Mononuclear cell (primary cell): ENCODE results near the gene CALML3. TPM values are rescaled to one million over a fixed set of nuclear protein-coding genes. Genes with fewer than 3 reads are reported as not detected.

Experiments
- H3K27me3 ChIP-seq: 2 replicates; pipeline ENCODE4 v1.6.0; 2011; ENCODE audit warnings: low read length, control low read depth; ENCODE audit not compliant: insufficient read depth
- H3K4me1 ChIP-seq: 2 replicates; pipeline ENCODE4 v1.5.1; 2011; ENCODE audit warnings: mild to moderate bottlenecking, low read length, control low read depth; ENCODE audit not compliant: insufficient read depth
- H3K4me3 ChIP-seq: 2 replicates; pipeline ENCODE4 v1.5.1; 2011; ENCODE audit warnings: mild to moderate bottlenecking, low read length, moderate library complexity
- H3K9me3 ChIP-seq: 2 replicates; pipeline ENCODE4 v1.5.1; 2011; ENCODE audit warnings: low read depth, mild to moderate bottlenecking, control low read depth, low read length
- total RNA-seq: library from RNA; depleted of rRNA; stranded (reverse); fragments of >200 nt; gene quantifications from one replicate; pipeline ENCODE4 v1.2.3, GENCODE V29; 2012

CALML3 gene
- total RNA-seq, 1 donor = not detected

DNA sequence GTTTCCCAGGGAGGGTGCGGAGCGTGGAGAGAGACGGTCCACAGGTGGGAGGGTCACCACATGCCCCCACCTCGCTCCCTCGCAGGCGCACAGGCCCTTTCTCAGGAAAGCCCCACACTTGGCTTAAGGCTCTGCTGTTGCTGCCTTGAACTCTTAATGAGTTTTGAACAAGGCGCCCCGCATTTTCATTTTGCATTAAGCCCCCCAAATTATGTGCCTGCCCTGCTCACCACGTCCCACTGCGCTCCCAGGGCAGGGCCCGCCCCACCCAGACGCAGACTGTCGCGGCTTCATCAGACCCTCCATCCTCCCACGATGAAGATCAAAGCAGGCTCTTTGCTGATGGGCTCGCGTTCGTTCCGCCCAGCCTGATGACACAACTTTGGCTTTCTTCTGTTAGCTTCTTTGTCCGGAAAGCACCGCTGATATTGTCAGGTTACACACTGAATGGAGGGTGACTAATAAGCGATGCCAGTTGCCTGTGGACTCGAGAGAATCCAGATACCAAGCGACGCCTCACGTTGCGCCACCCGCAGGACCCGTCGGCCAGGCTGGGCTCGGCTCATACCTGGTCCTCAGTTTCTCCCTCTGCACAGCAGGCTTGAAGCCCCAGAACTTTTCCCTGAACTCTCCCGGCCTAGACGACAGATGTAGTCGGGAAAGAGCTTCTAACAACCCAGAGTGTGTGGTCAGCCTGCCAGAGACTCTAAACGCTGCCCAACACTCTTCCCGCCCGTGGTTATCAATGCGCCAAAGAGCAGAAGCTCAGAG lies 9.5 kb downstream of the CALML3 start:
- Histone ChIP-seq H3K27me3 (no peaks in the 10 kb centered on the region), H3K4me1 (peaks cover 8% of the 10 kb centered on the region), H3K9me3 (no peaks in the 10 kb centered on the region), H3K4me3 (no peak overlapping the region)

DNA sequence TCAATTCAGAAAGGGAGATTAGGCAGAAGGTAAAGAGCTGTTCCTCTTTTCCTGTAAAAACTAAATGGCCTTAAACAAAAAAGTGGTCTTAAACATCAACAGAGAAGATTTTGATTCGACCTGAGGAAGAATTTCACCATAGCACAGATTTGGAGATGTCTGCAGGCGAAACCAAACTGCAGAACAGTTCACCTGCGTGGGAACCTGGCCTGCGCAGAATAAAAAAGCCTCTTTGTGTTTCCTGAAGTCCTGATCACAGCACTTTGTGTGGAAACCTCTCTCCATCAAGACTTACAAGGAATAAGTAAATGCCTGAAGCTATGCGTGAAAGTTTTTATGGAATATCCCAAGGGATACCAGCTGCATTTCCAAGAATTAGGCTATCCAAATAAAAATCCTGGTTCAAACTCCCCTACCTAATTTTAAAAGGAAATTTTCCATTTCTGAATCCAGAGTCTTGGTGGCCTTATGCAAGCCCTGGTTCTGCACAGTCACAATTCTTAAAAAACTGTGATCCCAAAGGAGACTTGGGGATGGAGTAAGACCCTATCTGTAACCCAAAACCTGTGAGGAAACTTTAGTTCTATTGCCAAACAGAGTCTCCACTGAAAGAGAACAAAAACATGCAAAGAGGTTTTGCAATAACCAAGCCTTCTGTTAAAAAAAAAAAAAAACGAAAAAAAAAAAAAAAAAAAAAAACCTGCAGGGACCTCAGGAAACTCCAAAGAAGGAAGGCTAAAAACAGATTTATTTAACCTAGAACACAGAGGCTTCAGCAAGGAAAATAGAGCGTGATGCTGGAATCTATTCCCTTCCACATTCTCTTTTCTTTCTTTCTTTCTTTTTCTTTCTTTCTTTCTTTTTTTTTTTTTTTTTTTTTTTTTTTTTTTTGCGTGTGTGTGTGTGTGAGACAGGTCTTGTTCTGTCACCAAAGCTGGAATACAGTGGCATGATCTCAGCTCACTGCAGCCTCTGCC lies 10.4 kb downstream of the CALML3 start:
- Histone ChIP-seq H3K4me1 (peaks cover 8% of the 10 kb centered on the region), H3K9me3 (no peaks in the 10 kb centered on the region), H3K4me3 (no peak overlapping the region), H3K27me3 (no peaks in the 10 kb centered on the region)

DNA sequence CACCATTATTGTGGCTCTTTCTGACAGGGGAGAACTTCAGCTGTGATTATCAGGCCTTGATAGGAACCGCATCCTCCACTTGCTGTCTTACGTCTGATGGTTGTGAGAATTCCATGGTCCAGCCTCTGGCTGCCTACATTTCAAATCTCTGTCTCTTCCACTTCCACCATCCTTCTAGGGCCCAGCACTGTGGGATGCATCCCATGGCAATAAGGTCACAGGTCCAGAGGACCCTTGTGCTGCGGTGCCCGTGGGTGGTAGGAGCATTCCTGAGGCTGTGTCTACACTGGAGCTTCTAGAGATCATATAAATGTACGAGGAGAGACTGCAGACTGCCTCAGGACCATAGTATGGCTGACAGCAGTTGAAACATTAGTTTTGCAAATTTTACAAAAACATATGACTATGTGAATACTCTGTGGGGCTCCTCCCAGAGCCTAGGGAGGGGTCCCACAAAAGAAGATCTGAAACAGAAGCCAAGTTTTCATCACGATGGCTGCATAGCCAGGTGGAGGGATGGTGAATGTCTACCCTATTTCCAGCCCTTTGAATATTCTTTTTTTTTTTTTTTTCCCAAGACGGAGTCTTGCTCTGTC lies 11.8 kb downstream of the CALML3 start:
- H3K4me3 ChIP-seq = no peak overlapping the region
- peaks cover 8% of the 10 kb centered on the region for H3K4me1 ChIP-seq
- no peaks in the 10 kb centered on the region for H3K27me3 ChIP-seq
- peaks cover 7% of the 10 kb centered on the region for H3K9me3 ChIP-seq

DNA sequence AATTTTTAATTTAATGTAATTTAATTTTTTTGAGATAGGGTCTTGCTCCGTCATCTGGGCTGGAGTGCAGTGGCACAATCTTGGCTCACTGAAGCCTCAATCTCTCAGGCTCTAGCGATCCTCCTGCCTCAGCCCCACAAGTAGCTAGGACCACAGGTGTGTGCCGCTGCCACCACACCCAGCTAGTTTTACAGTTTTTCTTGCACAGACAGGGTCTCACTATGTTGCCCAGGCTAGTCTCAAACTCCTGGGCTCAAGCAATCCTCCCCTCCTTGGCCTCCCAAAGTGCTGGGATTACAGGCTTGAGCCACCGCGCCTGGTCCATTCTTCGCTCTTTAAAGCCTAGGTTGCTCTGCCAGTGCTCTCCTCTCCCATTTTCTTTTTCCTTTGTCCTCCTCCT lies 12.9 kb downstream of the CALML3 start:
- peaks cover 15% of the 10 kb centered on the region for H3K9me3 ChIP-seq
- peaks cover 8% of the 10 kb centered on the region for H3K4me1 ChIP-seq
- H3K4me3 ChIP-seq = no peak overlapping the region
- H3K27me3 ChIP-seq = no peaks in the 10 kb centered on the region

GRCh38 chr10:5538446-5538845 lies 13.7 kb downstream of the CALML3 start:
- Histone ChIP-seq H3K4me1 (peaks cover 8% of the 10 kb centered on the region), H3K9me3 (peaks cover 15% of the 10 kb centered on the region), H3K4me3 (no peak overlapping the region), H3K27me3 (no peaks in the 10 kb centered on the region)

- Histone ChIP-seq H3K4me3 (no peak overlapping the region), H3K4me1 (peaks cover 8% of the 10 kb centered on the region), H3K9me3 (peaks cover 15% of the 10 kb centered on the region), H3K27me3 (no peaks in the 10 kb centered on the region)
Observed at GRCh38 chr10:5538892-5539651, 14.3 kb downstream of the CALML3 start.

DNA sequence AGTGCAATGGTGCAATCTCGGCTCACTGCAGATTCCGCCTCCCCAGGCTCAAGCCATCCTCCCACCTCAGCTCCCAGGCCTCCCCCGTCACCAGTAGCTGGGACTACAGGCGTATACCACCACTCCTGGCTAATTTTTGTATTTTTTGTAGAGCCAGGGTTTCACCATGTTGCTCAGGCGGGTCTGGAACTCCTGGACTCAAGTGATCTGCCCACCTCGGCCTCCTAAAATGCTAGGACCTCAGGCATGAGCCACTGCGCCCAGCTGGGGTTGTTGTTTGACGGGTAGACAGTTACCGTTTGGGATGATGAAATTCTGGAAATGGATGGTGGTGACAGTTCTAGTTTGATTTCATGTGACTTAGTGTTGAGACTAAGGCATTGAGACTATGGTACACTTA lies 15.3 kb downstream of the CALML3 start:
- Histone ChIP-seq H3K9me3 (peaks cover 15% of the 10 kb centered on the region), H3K4me1 (peaks cover 4% of the 10 kb centered on the region), H3K4me3 (no peak overlapping the region), H3K27me3 (no peaks in the 10 kb centered on the region)

- Histone ChIP-seq H3K27me3 (no peaks in the 10 kb centered on the region), H3K4me1 (no peaks in the 10 kb centered on the region), H3K4me3 (no peak overlapping the region), H3K9me3 (peaks cover 15% of the 10 kb centered on the region)
Observed at GRCh38 chr10:5540891-5541290, 16.1 kb downstream of the CALML3 start.

- H3K4me3 ChIP-seq = no peak overlapping the region
- peaks cover under 1% of the 10 kb centered on the region for H3K4me1 ChIP-seq
- H3K27me3 ChIP-seq = no peaks in the 10 kb centered on the region
- H3K9me3 ChIP-seq = peaks cover 15% of the 10 kb centered on the region
Observed at GRCh38 chr10:5542100-5542499, 17.3 kb downstream of the CALML3 start.

DNA sequence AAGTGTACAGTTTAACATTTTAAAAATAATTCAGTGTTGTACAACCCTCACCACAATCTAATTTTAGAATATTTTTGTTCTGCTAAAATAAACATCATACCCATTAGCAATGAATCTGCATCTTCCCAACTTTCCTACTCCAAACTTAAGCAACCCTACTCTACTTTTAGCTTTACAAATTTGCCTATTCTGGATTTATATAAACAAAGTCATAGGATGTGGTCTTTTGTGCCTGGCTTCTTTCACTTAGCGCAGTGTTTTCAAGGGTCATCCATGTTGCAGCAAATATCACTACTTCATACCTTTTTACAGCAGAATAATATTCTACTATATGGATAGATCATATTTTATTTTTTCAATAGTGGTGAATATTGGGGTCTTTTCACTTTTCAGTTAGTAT lies 18.9 kb downstream of the CALML3 start:
- Histone ChIP-seq H3K9me3 (peaks cover 15% of the 10 kb centered on the region), H3K4me1 (peaks cover 16% of the 10 kb centered on the region), H3K27me3 (no peaks in the 10 kb centered on the region), H3K4me3 (no peak overlapping the region)

- no peaks in the 10 kb centered on the region for H3K27me3 ChIP-seq
- H3K4me3 ChIP-seq = no peak overlapping the region
- H3K4me1 ChIP-seq = peaks cover 20% of the 10 kb centered on the region
Observed at GRCh38 chr10:5544216-5544805, 19.6 kb downstream of the CALML3 start.

GRCh38 chr10:5545011-5545410 lies 20.2 kb downstream of the CALML3 start:
- H3K9me3 ChIP-seq = peaks cover 15% of the 10 kb centered on the region
- H3K27me3 ChIP-seq = no peaks in the 10 kb centered on the region
- H3K4me3 ChIP-seq = no peak overlapping the region
- peaks cover 20% of the 10 kb centered on the region for H3K4me1 ChIP-seq

More at GRCh38 chr10:5544216-5544805, 19.6 kb downstream of the CALML3 start:
- peaks cover 15% of the 10 kb centered on the region for H3K9me3 ChIP-seq

- H3K4me1 ChIP-seq = peaks cover 20% of the 10 kb centered on the region
- no peak overlapping the region for H3K4me3 ChIP-seq
- no peaks in the 10 kb centered on the region for H3K27me3 ChIP-seq
- peaks cover 15% of the 10 kb centered on the region for H3K9me3 ChIP-seq
Observed at GRCh38 chr10:5545426-5545777, 20.6 kb downstream of the CALML3 start.
